ENCODE results near the gene IMPA2. TPM values are rescaled to one million over a fixed set of nuclear protein-coding genes. Genes with fewer than 3 reads are reported as not detected.
A peak's percentile ranks its signal among the peaks of the same experiment; 100 is the strongest.

Gene IMPA2
- total RNA-seq, 1 experiment from 2014 or later = 79.9 TPM

GRCh38 chr18:12011199-12011956 lies 30.1 kb downstream of the IMPA2 start:
- peaks cover 24% of the 10 kb centered on the region for H3K36me3 Mint-ChIP-seq (ENCODE audit: insufficient read depth, unreplicated experiment)

GRCh38 chr18:12011957-12012549 lies 30.7 kb downstream of the IMPA2 start:
- Mint-ChIP-seq H3K4me1 (ENCODE audit: low read depth, unreplicated experiment) (peaks cover 13% of the 10 kb centered on the region), H3K27ac (ENCODE audit: unreplicated experiment) (no peak overlapping the region), H3K36me3 (ENCODE audit: insufficient read depth, unreplicated experiment) (peaks cover 22% of the 10 kb centered on the region), H3K27me3 (ENCODE audit: insufficient read depth, unreplicated experiment) (no peaks in the 10 kb centered on the region), H3K9me3 (ENCODE audit: unreplicated experiment) (no peaks in the 10 kb centered on the region), H3K4me3 (ENCODE audit: unreplicated experiment) (no peak overlapping the region)
- no peaks in the 10 kb centered on the region for H3K9me3 ChIP-seq
- peaks cover 3% of the 10 kb centered on the region; the same call in 1 of the 2 replicates for H3K36me3 ChIP-seq (ENCODE audit: control insufficient read depth, insufficient read depth, low read length)
- DNase-seq = no peak
- no peaks in the 10 kb centered on the region for H3K27me3 ChIP-seq (replicated peaks; ENCODE audit: control insufficient read depth, insufficient read depth, low read length)
- H3K4me3 ChIP-seq (ENCODE audit: low read depth, low read length) = no peak overlapping the region
- H3K4me1 ChIP-seq = peaks cover 10% of the 10 kb centered on the region
- POLR2A ChIA-PET = no interaction called here
- BruUV-seq (replicated peaks) = no TSS peak
- CTCF ChIA-PET = interaction anchor here (1.3 kb wide), 1 partner anchor 284 kb away, joined by 3 read pairs; no protein-coding TSS in a partner anchor
- intact Hi-C loops (cut with micrococcal nuclease; ENCODE audit: unreplicated experiment) = no loop called here
- TF ChIP-seq CTCF (IDR thresholded peaks at IDR 0.05; ENCODE audit: insufficient read depth in 1 of 2, low read depth in 1 of 2, low read length in 1 of 2, severe bottlenecking in 1 of 2, unreplicated experiment in 1 of 2) = no peak

More at GRCh38 chr18:12011199-12011956, 30.1 kb downstream of the IMPA2 start:
- no peaks in the 10 kb centered on the region for H3K9me3 Mint-ChIP-seq (ENCODE audit: unreplicated experiment)
- Histone ChIP-seq H3K4me1 (peaks cover 10% of the 10 kb centered on the region), H3K4me3 (ENCODE audit: low read depth, low read length) (no peak overlapping the region), H3K36me3 (ENCODE audit: control insufficient read depth, insufficient read depth, low read length) (peaks cover 3% of the 10 kb centered on the region; the same call in 1 of the 2 replicates), H3K9me3 (no peaks in the 10 kb centered on the region), H3K27me3 (replicated peaks; ENCODE audit: control insufficient read depth, insufficient read depth, low read length) (no peaks in the 10 kb centered on the region)
- POLR2A ChIA-PET = no interaction called here
- no peak overlapping the region for H3K27ac Mint-ChIP-seq (ENCODE audit: unreplicated experiment)
- H3K4me3 Mint-ChIP-seq (ENCODE audit: unreplicated experiment) = no peak overlapping the region
- DNase-seq = no peak
- BruUV-seq (replicated peaks) = no TSS peak
- peaks cover 13% of the 10 kb centered on the region for H3K4me1 Mint-ChIP-seq (ENCODE audit: low read depth, unreplicated experiment)
- H3K27me3 Mint-ChIP-seq (ENCODE audit: insufficient read depth, unreplicated experiment) = no peaks in the 10 kb centered on the region
- TF ChIP-seq CTCF (IDR thresholded peaks at IDR 0.05; ENCODE audit: insufficient read depth in 1 of 2, low read depth in 1 of 2, low read length in 1 of 2, severe bottlenecking in 1 of 2, unreplicated experiment in 1 of 2) = no peak
- CTCF ChIA-PET = no interaction called here
- intact Hi-C loops (cut with micrococcal nuclease; ENCODE audit: unreplicated experiment) = no loop called here

GRCh38 chr18:12012697-12013096 lies 31.4 kb downstream of the IMPA2 start:
- TF ChIP-seq CTCF (IDR thresholded peaks at IDR 0.05; ENCODE audit: insufficient read depth in 1 of 2, low read depth in 1 of 2, low read length in 1 of 2, severe bottlenecking in 1 of 2, unreplicated experiment in 1 of 2) = no peak
- no peak for DNase-seq
- Histone ChIP-seq H3K9me3 (no peaks in the 10 kb centered on the region), H3K27me3 (replicated peaks; ENCODE audit: control insufficient read depth, insufficient read depth, low read length) (no peaks in the 10 kb centered on the region), H3K36me3 (ENCODE audit: control insufficient read depth, insufficient read depth, low read length) (peaks cover 3% of the 10 kb centered on the region; the same call in 1 of the 2 replicates), H3K4me3 (ENCODE audit: low read depth, low read length) (no peak overlapping the region), H3K4me1 (peaks cover 10% of the 10 kb centered on the region)
- Mint-ChIP-seq H3K4me3 (ENCODE audit: unreplicated experiment) (no peak overlapping the region), H3K9me3 (ENCODE audit: unreplicated experiment) (no peaks in the 10 kb centered on the region), H3K4me1 (ENCODE audit: low read depth, unreplicated experiment) (peaks cover 9% of the 10 kb centered on the region), H3K27me3 (ENCODE audit: insufficient read depth, unreplicated experiment) (no peaks in the 10 kb centered on the region), H3K27ac (ENCODE audit: unreplicated experiment) (no peak overlapping the region), H3K36me3 (ENCODE audit: insufficient read depth, unreplicated experiment) (peaks cover 28% of the 10 kb centered on the region)
- intact Hi-C loops (cut with micrococcal nuclease; ENCODE audit: unreplicated experiment) = no loop called here
- BruUV-seq (replicated peaks) = TSS peak; percentile 22
- CTCF ChIA-PET = interaction anchor here (1.3 kb wide), 1 partner anchor 284 kb away, joined by 3 read pairs; no protein-coding TSS in a partner anchor
- POLR2A ChIA-PET = no interaction called here

Data from Caco-2 (cell line).